Esophagus squamous epithelium (tissue), 4 donors: ENCODE measurements around the gene KANSL1L.

ENCODE experiments used
- POLR2A ChIP-seq, 4 donors: fragments of 450-650 bp; IDR thresholded peaks; one replicate each; pipeline ENCODE4 v1.6.1; 2017; ENCODE audit warnings: antibody characterized with exemption in 4 of 4, mild to moderate bottlenecking in 4 of 4, moderate library complexity in 3 of 4
- TF ChIP-seq, protein P1 (sequence below), 6 experiments: fragments of 450-650 bp in 4 of 6; fragments of 200-600 bp in 2 of 6; sonication (generic) in 2 of 6; IDR thresholded peaks; one replicate each; pipeline ENCODE4 v1.5.1; 2016 to 2019; ENCODE audit warnings: antibody characterized with exemption in 6 of 6, mild to moderate bottlenecking in 4 of 6, moderate library complexity in 4 of 6

DNA sequence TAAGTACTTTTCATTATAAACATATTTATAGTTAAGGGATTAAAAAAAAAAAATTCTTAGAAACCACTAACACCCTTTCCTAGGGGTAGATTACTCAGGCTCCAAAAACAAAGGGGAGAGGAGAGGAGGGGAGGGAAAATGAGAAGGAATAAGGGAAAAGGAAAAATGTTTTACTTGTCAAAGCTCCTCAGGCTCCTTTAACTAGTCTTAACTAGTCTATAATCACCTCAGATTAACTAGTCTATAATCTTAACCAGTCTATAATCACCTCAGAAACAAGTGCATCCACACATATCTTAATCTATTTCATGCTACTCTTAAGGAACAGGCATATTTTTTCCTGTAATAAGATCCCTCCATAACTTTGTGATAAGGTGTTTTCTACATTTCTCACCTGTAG lies 76.4 kb downstream of the KANSL1L start:
- TF ChIP-seq, protein P1, sequence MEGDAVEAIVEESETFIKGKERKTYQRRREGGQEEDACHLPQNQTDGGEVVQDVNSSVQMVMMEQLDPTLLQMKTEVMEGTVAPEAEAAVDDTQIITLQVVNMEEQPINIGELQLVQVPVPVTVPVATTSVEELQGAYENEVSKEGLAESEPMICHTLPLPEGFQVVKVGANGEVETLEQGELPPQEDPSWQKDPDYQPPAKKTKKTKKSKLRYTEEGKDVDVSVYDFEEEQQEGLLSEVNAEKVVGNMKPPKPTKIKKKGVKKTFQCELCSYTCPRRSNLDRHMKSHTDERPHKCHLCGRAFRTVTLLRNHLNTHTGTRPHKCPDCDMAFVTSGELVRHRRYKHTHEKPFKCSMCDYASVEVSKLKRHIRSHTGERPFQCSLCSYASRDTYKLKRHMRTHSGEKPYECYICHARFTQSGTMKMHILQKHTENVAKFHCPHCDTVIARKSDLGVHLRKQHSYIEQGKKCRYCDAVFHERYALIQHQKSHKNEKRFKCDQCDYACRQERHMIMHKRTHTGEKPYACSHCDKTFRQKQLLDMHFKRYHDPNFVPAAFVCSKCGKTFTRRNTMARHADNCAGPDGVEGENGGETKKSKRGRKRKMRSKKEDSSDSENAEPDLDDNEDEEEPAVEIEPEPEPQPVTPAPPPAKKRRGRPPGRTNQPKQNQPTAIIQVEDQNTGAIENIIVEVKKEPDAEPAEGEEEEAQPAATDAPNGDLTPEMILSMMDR (IDR thresholded peaks at IDR 0.05): no peak
- no peak for TF ChIP-seq POLR2A (IDR thresholded peaks at IDR 0.05)
